Measurements from ENCODE around the gene PROCA1. TPM values are rescaled to one million over a fixed set of nuclear protein-coding genes. Genes with fewer than 3 reads are reported as not detected.

Gene PROCA1
- total and polyA plus RNA-seq, 2 of the 13 experiments (the other 11 are each of a cell fraction or from before 2014, with no cell fraction given), result 0.73 to 1.5 TPM

- TF ChIP-seq ZSCAN22 (CRISPR knock-in tag; IDR thresholded peaks at IDR 0.05), result no peak
- TF ChIP-seq SNAPC4 (CRISPR knock-in tag; IDR thresholded peaks at IDR 0.05), result peak; percentile 26; the same call in 1 of the 2 replicates
- TF ChIP-seq SNAI1 (CRISPR knock-in tag; IDR thresholded peaks at IDR 0.05; ENCODE audit: borderline replicate concordance), result 0 out of 2 replicates have a peak, but pooled peaks have one; percentile 49
- no peak for TF ChIP-seq ZNF558 (CRISPR knock-in tag; IDR thresholded peaks at IDR 0.05; ENCODE audit: borderline replicate concordance)
- TF ChIP-seq ZNF503 (CRISPR knock-in tag; IDR thresholded peaks at IDR 0.05), result peak; percentile 73; the same call in 1 of the 2 replicates
- peak; percentile 62; the same call in 1 of the 2 replicates for TF ChIP-seq ZBTB2 (CRISPR knock-in tag; IDR thresholded peaks at IDR 0.05; ENCODE audit: low read depth)
- TF ChIP-seq ZNF280B (CRISPR knock-in tag; IDR thresholded peaks at IDR 0.05; ENCODE audit: borderline replicate concordance), result no peak
- TF ChIP-seq FOXO1 (CRISPR knock-in tag; IDR thresholded peaks at IDR 0.05), result peak; percentile 81; the same call in 1 of the 2 replicates
- TF ChIP-seq SAFB2 (CRISPR knock-in tag; IDR thresholded peaks at IDR 0.05; ENCODE audit: borderline replicate concordance, low read depth), result no peak
- TF ChIP-seq ETV5 (CRISPR knock-in tag; IDR thresholded peaks at IDR 0.05; ENCODE audit: borderline replicate concordance), result peak; percentile 76; the same call in 1 of the 2 replicates
- no peak for TF ChIP-seq ZNF484 (CRISPR knock-in tag; IDR thresholded peaks at IDR 0.05; ENCODE audit: borderline replicate concordance, low read depth)
Measured at GRCh38 chr17:28698253-28698941, 13.3 kb downstream of the PROCA1 start (continued).

Data from HepG2 (cell line).